ENCODE results near the gene TEX44. TPM values are rescaled to one million over a fixed set of nuclear protein-coding genes. Genes with fewer than 3 reads are reported as not detected.

The TEX44 gene
- total and polyA plus RNA-seq, 2 donors (not counting 1 experiment from before 2014, with no cell fraction given) = not detected

GRCh38 chr2:231573698-231574421 is 18.8 kb upstream of the TEX44 start:
- ChIA-PET CTCF (no interaction called here), POLR2A (no interaction called here)
- H3K27me3 Mint-ChIP-seq = no peaks in the 10 kb centered on the region
- Histone ChIP-seq H3K4me1 (ENCODE audit: control insufficient read depth in 2 of 2, insufficient read depth in 2 of 2, low read length in 2 of 2) (no peaks in the 10 kb centered on the region), H4K20me1 (ENCODE audit: control insufficient read depth, insufficient read depth, low read length, poor library complexity, severe bottlenecking) (no peaks in the 10 kb centered on the region), H3K9me3 (ENCODE audit: control extremely low read depth in 1 of 3, control insufficient read depth in 2 of 3, insufficient read depth in 1 of 3, low read length in 2 of 3) (no peaks in the 10 kb centered on the region), H3K79me2 (ENCODE audit: control insufficient read depth, insufficient read depth, low read length) (no peaks in the 10 kb centered on the region), H3K36me3 (replicated peaks in 1 of 2; ENCODE audit: control extremely low read depth in 1 of 2, control insufficient read depth in 1 of 2, extremely low read depth in 1 of 2, insufficient read depth in 2 of 2, low read length in 1 of 2) (no peaks in the 10 kb centered on the region), H3K4me2 (replicated peaks; ENCODE audit: low read depth, low read length, poor library complexity, severe bottlenecking) (no peak overlapping the region), H3K27me3 (replicated peaks in 1 of 4; ENCODE audit: control extremely low read depth in 1 of 4, control insufficient read depth in 3 of 4, insufficient read depth in 4 of 4, low read length in 3 of 4) (no peaks in the 10 kb centered on the region), H3K27ac (ENCODE audit: low read length in 2 of 2) (no peak overlapping the region), H3K9ac (ENCODE audit: low read length) (no peak overlapping the region), H3K4me3 (ENCODE audit: control extremely low read depth in 1 of 5, extremely low read depth in 1 of 5, insufficient read depth in 1 of 5, low read depth in 2 of 5, low read length in 4 of 5) (no peak overlapping the region), H2AFZ (ENCODE audit: insufficient read depth, low read depth, low read length, poor library complexity, severe bottlenecking) (no peak overlapping the region)
- ATAC-seq (ENCODE audit: low read depth) (no peak), DNase-seq (no peak)
- no peak overlapping the region for H3K27ac Mint-ChIP-seq
- H3K9me3 Mint-ChIP-seq (ENCODE audit: insufficient read depth) = no peaks in the 10 kb centered on the region
- no peak for TF ChIP-seq CTCF (IDR thresholded peaks at IDR 0.05)
- TF ChIP-seq EZH2 (IDR thresholded peaks at IDR 0.05; ENCODE audit: borderline replicate concordance, insufficient read depth, low read depth, low read length, poor library complexity, severe bottlenecking) = no peak
- H3K4me1 Mint-ChIP-seq = no peaks in the 10 kb centered on the region
- no peak overlapping the region for H3K4me3 Mint-ChIP-seq
- intact Hi-C loops (cut with micrococcal nuclease) = no loop called here
- 86% methylated on average over 15 of the region's 15 CpGs for WGBS (ENCODE audit: insufficient coverage)

- no peak overlapping the region for H3K4me3 Mint-ChIP-seq
- Histone ChIP-seq H3K27ac (ENCODE audit: low read length in 2 of 2) (no peak overlapping the region), H3K79me2 (ENCODE audit: control insufficient read depth, insufficient read depth, low read length) (no peaks in the 10 kb centered on the region), H3K27me3 (replicated peaks in 1 of 4; ENCODE audit: control extremely low read depth in 1 of 4, control insufficient read depth in 3 of 4, insufficient read depth in 4 of 4, low read length in 3 of 4) (no peaks in the 10 kb centered on the region), H3K4me2 (replicated peaks; ENCODE audit: low read depth, low read length, poor library complexity, severe bottlenecking) (no peak overlapping the region), H3K4me3 (ENCODE audit: control extremely low read depth in 1 of 5, extremely low read depth in 1 of 5, insufficient read depth in 1 of 5, low read depth in 2 of 5, low read length in 4 of 5) (no peak overlapping the region), H3K4me1 (ENCODE audit: control insufficient read depth in 2 of 2, insufficient read depth in 2 of 2, low read length in 2 of 2) (no peaks in the 10 kb centered on the region), H2AFZ (ENCODE audit: insufficient read depth, low read depth, low read length, poor library complexity, severe bottlenecking) (no peak overlapping the region), H3K9ac (ENCODE audit: low read length) (no peak overlapping the region), H3K9me3 (ENCODE audit: control extremely low read depth in 1 of 3, control insufficient read depth in 2 of 3, insufficient read depth in 1 of 3, low read length in 2 of 3) (no peaks in the 10 kb centered on the region), H4K20me1 (ENCODE audit: control insufficient read depth, insufficient read depth, low read length, poor library complexity, severe bottlenecking) (no peaks in the 10 kb centered on the region), H3K36me3 (replicated peaks in 1 of 2; ENCODE audit: control extremely low read depth in 1 of 2, control insufficient read depth in 1 of 2, extremely low read depth in 1 of 2, insufficient read depth in 2 of 2, low read length in 1 of 2) (no peaks in the 10 kb centered on the region)
- H3K9me3 Mint-ChIP-seq (ENCODE audit: insufficient read depth) = peaks cover 4% of the 10 kb centered on the region
- 89% methylated on average over 8 of the region's 10 CpGs for WGBS (ENCODE audit: insufficient coverage)
- POLR2A ChIA-PET = no interaction called here
- no peak overlapping the region for H3K27ac Mint-ChIP-seq
- H3K27me3 Mint-ChIP-seq = peaks cover 4% of the 10 kb centered on the region
- TF ChIP-seq CTCF (IDR thresholded peaks at IDR 0.05) (no peak), EZH2 (IDR thresholded peaks at IDR 0.05; ENCODE audit: borderline replicate concordance, insufficient read depth, low read depth, low read length, poor library complexity, severe bottlenecking) (no peak)
- CTCF ChIA-PET = no interaction called here
- ATAC-seq (ENCODE audit: low read depth) = no peak
- DNase-seq = no peak
- H3K4me1 Mint-ChIP-seq = no peaks in the 10 kb centered on the region
- intact Hi-C loops (cut with micrococcal nuclease) = no loop called here
Observed at GRCh38 chr2:231575612-231576256, 16.9 kb upstream of the TEX44 start.
